GM21529 (cell line): ENCODE measurements around the gene DNMT3A.
A peak's percentile ranks its signal among the peaks of the same experiment; 100 is the strongest.

Experiments
- ATAC-seq: cut with Tn5 transposase; IDR thresholded peaks from one replicate; pipeline ENCODE4 v1.9.1; 2021; ENCODE audit not compliant: unreplicated experiment

Gene DNMT3A

GRCh38 chr2:25341753-25342371 is at the start of gene DNMT3A:
TSS of gene DNMT3A (minus strand) at chr2:25341925. CDS start at chr2:25313984, 27,941 bp downstream.
- ATAC-seq: peak; percentile 35

DNA sequence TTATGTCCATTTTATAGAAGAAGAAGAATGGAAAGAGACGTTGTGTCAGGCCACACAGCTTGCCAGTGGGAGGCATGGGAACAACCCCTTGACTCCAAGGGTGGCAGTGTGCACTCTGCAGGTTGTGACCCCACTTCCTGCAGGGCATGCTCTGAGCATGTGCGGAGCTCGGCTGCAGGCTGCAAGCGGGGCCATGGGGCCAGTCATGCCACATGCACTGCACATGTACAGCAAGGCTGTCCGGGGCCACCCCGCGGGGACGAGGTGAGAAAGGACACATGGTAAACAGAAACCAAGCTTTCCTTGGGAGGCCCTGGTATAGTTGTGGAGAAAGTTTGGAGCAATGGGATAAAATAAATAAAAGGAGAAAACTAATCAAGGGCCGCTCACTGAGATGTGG is 47.4 kb upstream of the DNMT3A start:
- no peak for ATAC-seq

- no peak for ATAC-seq
These were observed 46.8 kb upstream of the DNMT3A start for GRCh38 chr2:25388491-25388890.

- no peak for ATAC-seq
These were observed 46.2 kb upstream of the DNMT3A start for GRCh38 chr2:25387876-25388449.

- no peak for ATAC-seq
These were observed 45.5 kb upstream of the DNMT3A start for GRCh38 chr2:25386971-25387875.

- no peak for ATAC-seq
These were observed 44.2 kb upstream of the DNMT3A start for GRCh38 chr2:25385910-25386309.

DNA sequence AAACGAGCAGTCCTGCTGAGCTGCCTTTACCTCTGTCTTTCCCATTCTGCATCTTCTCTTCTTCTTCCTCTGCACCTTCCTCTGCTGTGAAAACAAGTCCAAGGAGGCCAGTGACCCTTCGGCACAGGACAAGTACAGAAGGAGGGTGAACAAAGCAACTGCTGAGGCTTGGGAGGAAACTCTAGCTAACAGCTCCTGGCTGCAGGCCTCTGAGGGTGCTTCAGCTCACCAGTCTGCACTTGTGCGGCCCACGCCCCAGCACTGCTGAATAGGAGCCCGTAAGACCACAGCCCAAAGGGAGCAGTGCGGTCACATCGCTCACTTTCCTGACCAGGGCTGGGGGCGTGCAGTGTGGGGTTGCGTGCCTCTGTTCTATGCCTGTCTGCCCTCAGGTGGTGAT is 42.1 kb upstream of the DNMT3A start:
- no peak for ATAC-seq

DNA sequence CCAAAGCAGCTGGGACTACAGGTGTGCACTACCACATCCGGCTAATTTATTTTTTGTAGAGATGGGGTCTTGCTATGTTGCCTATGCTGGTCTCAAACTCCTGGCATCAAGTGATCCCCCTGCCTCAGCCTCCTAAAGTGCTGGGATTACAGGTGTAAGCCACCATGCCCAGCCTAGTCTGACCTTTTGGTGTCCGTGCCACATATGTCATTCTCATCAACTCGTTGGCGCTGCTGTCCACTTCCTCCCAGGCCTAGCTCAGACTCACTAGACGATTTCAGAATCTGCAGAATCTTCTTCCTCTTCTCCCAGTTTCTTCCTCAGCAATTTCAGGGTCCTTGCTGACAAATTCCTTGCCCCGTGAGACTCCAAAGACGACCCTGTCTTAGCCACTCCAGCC is 39.8 kb upstream of the DNMT3A start:
- no peak for ATAC-seq

DNA sequence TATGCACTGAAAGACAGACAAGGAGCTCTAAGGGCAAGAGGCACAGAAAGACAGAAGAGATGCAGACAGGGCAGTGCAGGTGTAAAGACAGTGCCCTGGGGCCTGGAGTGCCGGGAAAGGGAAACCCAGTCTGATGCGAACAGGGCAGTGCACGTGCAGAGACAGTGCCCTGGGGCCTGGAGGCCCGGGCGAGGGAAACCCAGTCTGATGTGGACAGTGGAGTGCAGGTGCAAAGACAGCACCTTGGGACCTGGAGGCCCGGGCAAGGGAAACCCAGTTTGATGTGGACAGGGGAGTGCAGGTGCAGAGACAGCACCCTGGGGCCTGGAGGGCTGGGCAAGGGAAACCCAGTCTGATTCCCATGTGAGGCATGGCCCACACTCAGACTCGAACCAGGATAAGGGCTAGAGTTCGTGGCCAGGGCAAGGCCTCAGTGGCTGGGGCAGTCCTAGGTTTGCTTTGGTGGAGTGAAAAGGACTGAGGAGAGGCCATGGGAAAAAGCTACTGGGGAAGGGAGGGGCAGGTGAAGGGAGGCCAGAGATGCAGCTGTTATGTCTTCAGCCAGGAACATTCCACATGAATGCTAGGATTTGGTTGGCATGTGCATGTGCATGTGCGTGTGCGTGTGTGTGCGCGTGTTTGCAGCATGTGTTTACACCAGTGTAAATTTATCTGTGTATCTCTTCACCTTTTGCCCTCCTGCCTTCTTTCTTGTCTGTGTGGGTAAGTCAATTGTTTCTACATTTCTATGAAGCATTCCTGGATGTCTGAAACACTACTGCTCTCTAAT is 39.1 kb upstream of the DNMT3A start:
- ATAC-seq: no peak

DNA sequence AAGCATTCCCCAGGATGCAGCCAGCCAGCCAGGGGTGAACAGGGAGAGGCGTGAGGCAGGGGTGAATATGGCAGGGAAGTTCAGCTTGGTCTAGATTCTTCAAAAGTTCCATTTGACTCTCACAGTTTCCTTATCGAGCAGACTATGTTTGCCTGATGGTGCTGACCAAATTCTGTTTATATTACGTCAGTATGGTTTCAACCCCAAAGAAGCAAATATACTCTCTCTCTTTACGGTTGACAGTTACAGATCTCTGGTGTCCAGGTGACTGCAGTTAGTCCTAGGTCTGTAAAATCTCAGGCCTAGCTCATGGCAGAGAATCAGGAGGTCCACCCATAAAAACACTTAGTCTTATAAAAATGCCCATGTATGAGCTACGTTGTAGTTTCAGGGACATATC is 38.3 kb upstream of the DNMT3A start:
- ATAC-seq: no peak

GRCh38 chr2:25379535-25379934 is 37.8 kb upstream of the DNMT3A start:
- no peak for ATAC-seq

DNA sequence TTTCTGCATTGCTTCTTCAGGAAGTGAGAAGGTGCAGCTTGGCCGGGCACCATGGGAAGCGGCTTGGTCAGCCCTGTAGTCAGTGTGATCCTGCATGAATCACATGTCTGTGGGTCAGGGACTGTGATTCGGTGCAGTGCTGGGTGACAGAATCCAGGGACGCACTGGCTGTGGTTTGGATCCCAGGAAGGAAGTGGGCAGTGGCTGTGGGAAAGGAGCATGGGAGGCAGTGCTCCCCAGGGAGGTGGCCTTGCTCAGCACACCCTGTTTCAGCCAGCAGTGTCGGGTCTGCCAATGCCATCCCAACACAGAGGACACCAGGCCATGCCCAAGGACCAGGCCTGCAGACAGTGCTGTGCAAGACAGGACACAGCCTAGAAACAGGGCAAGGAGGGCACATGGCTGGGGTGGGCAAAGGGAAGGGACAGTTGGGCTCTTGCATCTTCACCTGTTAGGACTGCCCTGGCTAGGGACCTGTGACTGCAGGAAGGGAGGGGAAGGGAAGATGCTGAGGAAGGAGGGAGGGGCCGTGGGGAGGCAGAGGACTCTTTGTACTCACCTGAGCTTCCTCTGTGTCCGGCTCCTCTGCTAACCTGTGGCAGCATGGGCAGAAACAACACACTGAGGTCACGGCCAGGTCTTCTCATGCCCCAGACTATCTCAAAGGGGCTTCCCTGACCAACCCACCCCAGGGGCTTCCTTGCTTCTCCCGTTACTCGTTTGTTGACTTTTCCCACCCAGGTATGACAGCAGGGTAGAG is 37.2 kb upstream of the DNMT3A start:
- ATAC-seq: no peak

DNA sequence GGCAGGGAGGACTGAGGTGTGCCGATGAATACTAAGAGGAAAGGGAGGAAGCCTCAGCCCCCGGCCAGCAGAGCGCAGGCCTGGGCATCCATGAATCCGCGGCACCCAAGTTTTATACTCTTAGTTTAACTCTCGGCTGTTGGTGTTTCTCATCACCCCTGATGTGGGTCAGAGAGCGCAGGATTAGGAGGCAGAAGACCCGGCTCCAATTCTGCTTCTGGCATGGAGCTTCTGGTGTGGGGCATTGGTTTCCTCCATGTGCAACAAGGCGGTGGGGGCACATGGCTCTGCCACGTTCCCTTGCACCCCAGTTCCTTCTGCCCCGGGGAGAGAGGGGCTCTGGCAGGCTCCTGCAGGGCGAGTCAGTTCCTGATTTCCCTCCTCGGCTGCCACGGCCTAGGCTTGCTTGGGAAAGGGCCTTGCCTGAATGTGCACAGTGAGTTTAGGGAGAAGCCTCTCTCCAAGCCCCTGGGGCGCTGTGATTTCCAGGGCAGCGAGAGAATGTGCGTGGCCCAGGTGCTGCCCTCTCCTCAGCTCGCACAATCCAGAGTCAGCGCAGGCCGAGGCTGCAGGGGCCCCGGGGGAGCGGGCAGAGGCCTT is 36.2 kb upstream of the DNMT3A start:
- no peak for ATAC-seq

GRCh38 chr2:25376750-25377621 is 35.3 kb upstream of the DNMT3A start:
- ATAC-seq: peak; percentile 97

- no peak for ATAC-seq
These were observed 34.3 kb upstream of the DNMT3A start for GRCh38 chr2:25375989-25376545.

DNA sequence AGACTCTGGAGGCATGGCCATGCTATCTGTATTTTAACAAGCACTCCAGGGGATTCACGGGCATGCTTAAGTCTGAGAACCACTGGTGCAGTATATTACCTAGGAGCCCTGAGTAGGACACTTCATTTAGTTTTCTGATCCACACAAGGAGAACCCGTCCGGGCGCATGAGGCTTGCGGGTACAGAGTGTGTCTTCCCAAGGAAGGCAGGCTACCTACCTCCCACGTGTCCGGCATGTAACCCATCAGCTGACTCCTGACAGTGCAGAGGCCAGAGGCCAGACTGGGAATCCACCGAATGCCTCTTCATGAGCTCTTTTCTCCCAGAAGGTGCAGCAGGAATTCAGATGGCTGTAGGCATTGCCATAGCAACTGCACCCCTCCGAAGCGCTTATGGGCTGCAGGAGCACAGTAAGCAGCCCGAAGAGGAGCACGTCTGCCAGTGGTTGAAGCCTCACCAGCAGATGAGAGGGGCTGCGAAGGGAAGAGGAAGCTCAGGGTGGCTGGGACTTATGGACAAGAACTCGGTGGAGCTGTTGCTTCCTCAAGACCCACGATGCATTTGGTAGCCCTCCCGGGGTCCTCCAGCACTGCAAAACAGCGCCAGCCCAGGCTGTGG is 33.8 kb upstream of the DNMT3A start:
- ATAC-seq: no peak

DNA sequence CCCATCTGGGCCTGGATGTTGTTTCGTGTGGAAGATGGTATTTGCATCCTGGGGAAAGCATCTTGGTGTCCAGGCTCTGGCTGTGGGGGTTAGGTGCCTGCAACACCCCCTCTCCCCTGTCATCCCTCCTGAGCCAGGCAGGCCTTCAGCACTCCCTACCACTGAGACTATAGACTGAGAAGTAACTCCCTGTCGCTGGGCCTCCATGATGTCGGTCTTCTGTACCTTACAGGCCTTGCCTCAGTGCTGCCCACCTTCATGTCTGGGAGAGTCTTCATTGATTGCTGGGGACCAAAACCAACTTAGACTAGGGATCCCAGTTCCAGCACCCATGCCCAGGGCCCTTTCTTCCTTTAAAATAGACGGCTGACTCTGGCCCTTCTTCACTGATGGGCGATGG is 33.1 kb upstream of the DNMT3A start:
- no peak for ATAC-seq

DNA sequence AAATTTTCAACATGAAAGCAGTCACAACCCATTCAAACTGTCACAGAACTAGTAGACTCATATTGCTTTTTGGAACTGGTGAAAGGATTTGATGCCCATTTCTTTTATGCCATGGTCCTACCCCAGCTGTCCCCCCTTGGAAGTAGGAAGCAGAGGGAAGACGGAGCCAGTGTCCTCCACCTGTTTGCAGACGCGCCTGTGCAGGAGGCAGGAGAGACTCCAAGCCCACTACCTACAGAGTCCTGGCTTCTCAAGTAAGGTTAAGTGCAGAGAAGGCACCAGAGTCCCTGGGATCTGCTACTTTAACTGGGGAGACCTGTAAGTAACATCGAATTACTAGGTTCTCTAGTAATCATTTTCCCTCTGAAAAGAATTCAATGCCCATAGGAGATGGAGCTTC is 32.7 kb upstream of the DNMT3A start:
- ATAC-seq: no peak
